Endothelial cell of umbilical vein (primary cell): ENCODE measurements around the gene GNB5. TPM values are rescaled to one million over a fixed set of nuclear protein-coding genes. Genes with fewer than 3 reads are reported as not detected.

Experiments
- BruUV-seq: library from RNA; stranded (reverse); fragments of 400-500 nt; replicated peaks from 2 replicates; lab custom pipeline; 2021; lab: Mats Ljungman, UMichigan
- CTCF ChIA-PET: fragments of 300-600, 350-600 bp; sonication (Branson Sonifier 250); formaldehyde crosslinking; loops from one replicate; lab custom pipeline; 2021; ENCODE audit warnings: antibody characterized with exemption, inconsistent platforms; lab: Charles Lee
- POLR2A ChIA-PET: fragments of 300-600, 350-600 bp; sonication (Branson Sonifier 250); formaldehyde crosslinking; loops from one replicate; lab custom pipeline; 2021; ENCODE audit warnings: antibody characterized with exemption, inconsistent platforms; lab: Charles Lee
- DNase-seq: peaks from one replicate; pipeline ENCODE4 v3.0.0-alpha.2; 2011; ENCODE audit warnings: low read depth, low spot score
- FAIRE-seq: peaks from 2 replicates; lab custom pipeline; 2011; peaks lifted over from hg19 to GRCh38; lab: Jason Lieb, UNC
- H2AFZ ChIP-seq: 2 replicates; pipeline ENCODE4 v1.6.0; 2012; ENCODE audit warnings: low read depth, low read length, control low read depth, inconsistent platforms
- H3K27ac ChIP-seq: 2 replicates; pipeline ENCODE4 v1.5.1; 2011; ENCODE audit warnings: low read depth, mild to moderate bottlenecking, control low read depth, low read length, moderate library complexity; ENCODE audit not compliant: insufficient read depth
- H3K27me3 ChIP-seq, 2 experiments: 2 replicates each; pipeline versions ENCODE4 v1.6.0 to v1.6.1; 2011; ENCODE audit warnings: low read length in 2 of 2, mixed read lengths in 1 of 2; ENCODE audit not compliant: control insufficient read depth in 2 of 2, insufficient read depth in 2 of 2
- H3K36me3 ChIP-seq, 2 experiments: 2 replicates in 1 of 2; 3 replicates in 1 of 2; pipeline ENCODE4 v1.5.1; 2011; ENCODE audit warnings: low read length in 2 of 2, mild to moderate bottlenecking in 1 of 2, moderate library complexity in 1 of 2; ENCODE audit not compliant: control insufficient read depth in 2 of 2, insufficient read depth in 2 of 2; ENCODE audit errors: extremely low read depth in 1 of 2
- H3K4me1 ChIP-seq: 3 replicates; pipeline ENCODE4 v1.5.1; 2011; ENCODE audit warnings: mild to moderate bottlenecking, low read length; ENCODE audit not compliant: control insufficient read depth, insufficient read depth; ENCODE audit errors: extremely low read depth
- H3K4me2 ChIP-seq: 2 replicates; pipeline ENCODE4 v1.6.1; 2011; ENCODE audit warnings: low read length, control low read depth, mixed read lengths; ENCODE audit not compliant: insufficient read depth
- H3K4me3 ChIP-seq, 3 experiments: fragments of 200-600 bp in 1 of 3; sonication (generic), shearing (Covaris generic) in 1 of 3; replicated peaks in 1 of 3; 2 replicates each; pipeline ENCODE4 v1.5.1; 2011 to 2016; ENCODE audit warnings: control low read depth in 3 of 3, low read length in 3 of 3, mild to moderate bottlenecking in 2 of 3, inconsistent platforms in 1 of 3, low read depth in 1 of 3, moderate library complexity in 1 of 3; ENCODE audit not compliant: insufficient read depth in 1 of 3
- H3K79me2 ChIP-seq: 2 replicates; pipeline ENCODE4 v1.6.0; 2012; ENCODE audit warnings: low read length, inconsistent platforms; ENCODE audit not compliant: control insufficient read depth, insufficient read depth
- H3K9ac ChIP-seq: replicated peaks from 2 replicates; pipeline ENCODE3; 2011; ENCODE audit warnings: low read length, control low read depth; ENCODE audit not compliant: insufficient read depth; ENCODE audit errors: extremely low read depth
- H3K9me1 ChIP-seq: replicated peaks from 3 replicates; pipeline ENCODE4 v1.6.0; 2011; ENCODE audit warnings: mild to moderate bottlenecking, low read length; ENCODE audit not compliant: control insufficient read depth, insufficient read depth; ENCODE audit errors: extremely low read depth
- H3K9me3 ChIP-seq: replicated peaks from 2 replicates; pipeline ENCODE4 v1.5.1; 2012; ENCODE audit warnings: low read length, inconsistent platforms; ENCODE audit not compliant: control insufficient read depth, insufficient read depth
- H4K20me1 ChIP-seq: replicated peaks from 2 replicates; pipeline ENCODE3; 2011; ENCODE audit warnings: mild to moderate bottlenecking, low read length; ENCODE audit not compliant: control insufficient read depth, insufficient read depth; ENCODE audit errors: extremely low read depth
- CTCF ChIP-seq, 2 donors: IDR thresholded peaks; 1 replicate in 1 of 2; 2 replicates in 1 of 2; pipeline ENCODE4 v1.5.1; 2011; ENCODE audit warnings: low read length in 2 of 2, mild to moderate bottlenecking in 2 of 2, moderate library complexity in 2 of 2, control low read depth in 1 of 2, inconsistent platforms in 1 of 2, low read depth in 1 of 2; ENCODE audit not compliant: insufficient read depth in 1 of 2; ENCODE audit errors: extremely low read depth in 1 of 2
- EZH2 ChIP-seq: IDR thresholded peaks from 2 replicates; pipeline ENCODE4 v1.6.1; 2012; ENCODE audit warnings: borderline replicate concordance, low read depth, mild to moderate bottlenecking, moderate library complexity, low read length, inconsistent platforms; ENCODE audit not compliant: severe bottlenecking
- FOS ChIP-seq: IDR thresholded peaks from 2 replicates; pipeline ENCODE4 v1.6.1; 2011; ENCODE audit warnings: mild to moderate bottlenecking, low read length, moderate library complexity, borderline replicate concordance; ENCODE audit not compliant: insufficient read depth
- GATA2 ChIP-seq: IDR thresholded peaks from 2 replicates; pipeline ENCODE4 v1.7.0; 2011; ENCODE audit warnings: low read depth, mild to moderate bottlenecking, moderate library complexity, mixed read lengths, low read length; ENCODE audit not compliant: insufficient read length, insufficient read depth
- JUN ChIP-seq: IDR thresholded peaks from 2 replicates; pipeline ENCODE4 v1.6.1; 2011; ENCODE audit warnings: borderline replicate concordance, low read depth; ENCODE audit not compliant: insufficient read length, insufficient read depth
- MYC ChIP-seq: IDR thresholded peaks from one replicate; pipeline ENCODE4 v1.6.1; 2011; ENCODE audit warnings: mild to moderate bottlenecking, low read depth, low read length
- POLR2A ChIP-seq: IDR thresholded peaks from 2 replicates; pipeline ENCODE4 v1.6.1; 2012; ENCODE audit warnings: low read depth, mild to moderate bottlenecking, control low read depth, low read length
- POLR2AphosphoS5 ChIP-seq: IDR thresholded peaks from 2 replicates; pipeline ENCODE4 v1.6.1; 2012; ENCODE audit warnings: low read depth, mild to moderate bottlenecking, control low read depth, low read length, moderate library complexity; ENCODE audit not compliant: insufficient read depth
- dilution Hi-C: fragments of 300-500 bp; cut with MboI; formaldehyde crosslinking; loops from one replicate; pipeline ENCODE4 v1.15.0; 2019; ENCODE audit warnings: low sequenced_read_pairs; ENCODE audit not compliant: extremely low pct_ligation_motif_present
- intact Hi-C: fragments of 100-400 bp; cut with micrococcal nuclease; formaldehyde crosslinking; loops from one replicate; pipeline ENCODE4 v1.10.0; 2022
- polyA plus RNA-seq, 4 experiments: library from polyadenylated mRNA; depleted of rRNA in 3 of 4; stranded (reverse) in 3 of 4; unstranded in 1 of 4; fragments of >200 nt; gene quantifications; 2 replicates each; pipeline versions ENCODE4 v1.2.1 to v1.2.3, GENCODE V29; 2011 to 2012; ENCODE audit warnings: missing spikeins in 1 of 4
- total RNA-seq: library from RNA; stranded (reverse); gene quantifications from 2 replicates; pipeline ENCODE4 v1.2.3, GENCODE V29; 2021
- TF ChIP-seq, protein P1 (sequence below): IDR thresholded peaks from 2 replicates; pipeline ENCODE4 v1.6.1; 2011; ENCODE audit not compliant: insufficient read depth, insufficient read length

Gene GNB5
- total and polyA plus RNA-seq, 2 donors (not counting 3 experiments of a cell fraction or from before 2014, with no cell fraction given) = 15.6 to 16.8 TPM

GRCh38 chr15:52218371-52218770 is 27.2 kb upstream of the GNB5 start:
- no TSS peak for BruUV-seq
- ChIA-PET CTCF (interaction anchor here (1.5 kb wide), 1 partner anchor 34 kb away, joined by 5 read pairs; no protein-coding TSS in a partner anchor), POLR2A (no interaction called here)
- DNase-seq (no peak), FAIRE-seq (no peak)
- Histone ChIP-seq H3K36me3 (peaks cover 0 to 4% of the 10 kb centered on the region in 2 experiments), H2AFZ (no peak overlapping the region), H3K79me2 (no peaks in the 10 kb centered on the region), H3K9me3 (no peaks in the 10 kb centered on the region), H3K4me3 (no peak overlapping the region), H3K9ac (no peak overlapping the region), H3K27ac (no peak overlapping the region), H3K27me3 (no peaks in the 10 kb centered on the region), H3K4me1 (no peaks in the 10 kb centered on the region), H4K20me1 (no peaks in the 10 kb centered on the region), H3K4me2 (no peak overlapping the region), H3K9me1 (no peaks in the 10 kb centered on the region)
- intact Hi-C loops = no loop called here
- dilution Hi-C loops = no loop called here
- TF ChIP-seq MYC (no peak), CTCF (IDR thresholded peaks at IDR 0.05; ENCODE audit: extremely low read depth in 1 of 2, insufficient read depth in 1 of 2, low read depth in 1 of 2, low read length in 2 of 2) (no peak), JUN (no peak), POLR2AphosphoS5 (no peak), EZH2 (no peak), GATA2 (no peak), FOS (no peak), POLR2A (no peak)
- TF ChIP-seq, protein P1, sequence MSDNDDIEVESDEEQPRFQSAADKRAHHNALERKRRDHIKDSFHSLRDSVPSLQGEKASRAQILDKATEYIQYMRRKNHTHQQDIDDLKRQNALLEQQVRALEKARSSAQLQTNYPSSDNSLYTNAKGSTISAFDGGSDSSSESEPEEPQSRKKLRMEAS = no peak
